ENCODE results near the gene SHISAL1.

GRCh38 chr22:44305455-44305854 is 7.3 kb downstream of the SHISAL1 start:
- TF ChIP-seq GATA2 (IDR thresholded peaks at IDR 0.05; ENCODE audit: low read depth, low read length) (no peak), GATA3 (IDR thresholded peaks at IDR 0.05; ENCODE audit: low read depth, low read length) (no peak)

Data from SH-SY5Y (cell line).